ENCODE results near the gene SMG6. TPM values are rescaled to one million over a fixed set of nuclear protein-coding genes. Genes with fewer than 3 reads are reported as not detected.

The SMG6 gene
- total RNA-seq, 8 experiments from 2014 or later = 18.5 to 54.9 (median 30.6) TPM

DNA sequence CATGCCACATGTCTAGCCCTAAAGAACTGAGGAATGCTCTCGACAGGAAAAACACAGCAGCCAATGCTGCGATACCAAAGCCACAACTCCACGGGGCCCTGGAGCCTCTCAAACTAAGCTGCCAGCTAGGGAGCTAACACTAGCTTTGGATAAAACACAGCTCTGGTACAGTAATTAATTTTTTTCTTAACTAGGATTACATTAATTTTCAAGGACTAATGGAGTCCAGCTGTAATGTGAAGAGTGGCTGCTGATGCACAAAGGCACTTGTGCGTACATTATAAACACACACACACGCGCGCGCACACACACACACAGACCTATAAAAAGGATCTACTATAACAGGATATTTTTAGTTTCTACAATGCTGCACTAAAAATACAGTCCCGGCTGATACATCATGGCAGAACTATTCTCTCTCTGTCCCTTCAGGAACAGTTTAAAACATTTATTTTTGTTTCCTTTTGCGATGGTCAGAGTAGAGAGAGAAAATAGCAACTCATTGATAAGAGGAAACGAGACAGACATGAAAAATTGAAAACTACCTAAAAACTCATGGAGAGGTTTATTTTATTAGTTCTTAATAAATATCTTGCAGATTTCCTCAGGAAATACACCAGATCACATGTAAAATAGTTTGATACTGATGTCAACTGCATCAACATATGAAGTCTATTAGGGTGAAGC lies 88.5 kb downstream of the SMG6 start:
- Histone ChIP-seq H3K4me3 (no peak overlapping the region), H3K27ac (no peak overlapping the region), H3K4me1 (replicated peaks in 1 of 2) (peaks cover 31 to 36% of the 10 kb centered on the region in 2 donors)
- in situ Hi-C loops (cut with MboI; ENCODE audit: low pct_unique_long_range_greater_than_20kb in 2 of 9, low sequenced_read_pairs in 9 of 9, unreplicated experiment in 9 of 9) = no loop called here
- WGBS, 10 experiments = 10 to 100% (median 67%) methylated on average over 1 to 11 of the region's 11 CpGs
- ATAC-seq (replicated peaks in 6 of 8) = peak in 1 of 8 experiments; percentile 6

DNA sequence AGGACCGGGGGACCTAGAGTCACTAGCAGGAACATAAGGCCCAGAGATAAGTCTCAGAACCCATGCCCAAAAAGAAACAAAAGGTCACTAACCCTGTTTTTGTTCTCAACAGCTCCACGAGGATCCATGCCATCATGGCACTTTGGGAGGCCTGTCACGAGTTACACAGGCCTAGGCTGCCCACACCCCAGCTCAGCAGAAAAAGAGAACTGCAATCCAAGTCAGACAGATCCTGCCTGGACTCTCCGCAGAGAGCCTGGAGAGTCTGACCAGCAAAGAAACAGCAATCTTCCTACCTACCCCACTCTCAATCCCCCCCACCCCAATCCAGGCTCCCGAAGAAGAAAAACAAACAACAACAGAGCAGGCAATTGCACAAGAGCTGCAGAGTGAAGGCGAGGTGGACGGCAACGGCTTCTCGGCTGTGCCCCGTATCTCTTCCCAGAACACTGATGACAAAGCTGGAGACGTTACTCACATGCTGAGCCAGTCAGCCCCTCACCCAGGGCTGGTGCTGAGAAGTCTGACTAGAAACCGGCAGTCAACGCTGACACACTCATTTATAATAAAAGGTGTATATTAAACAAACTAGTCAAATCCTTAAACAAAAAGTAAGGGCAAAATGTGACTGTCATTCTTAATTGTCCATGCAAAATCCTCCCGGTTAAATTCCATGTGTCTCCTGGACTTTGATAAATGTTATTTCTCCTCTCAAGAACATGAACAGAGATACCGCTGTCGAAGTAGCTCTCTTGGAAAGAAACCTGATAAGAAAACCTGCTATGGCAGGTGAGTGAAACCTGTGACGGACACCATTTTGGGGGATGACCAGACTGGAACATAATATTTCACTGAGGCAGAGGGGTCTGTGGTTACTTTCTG lies 89.3 kb downstream of the SMG6 start:
- WGBS, 10 experiments = 10 to 100% (median 32%) methylated on average over 1 to 16 of the region's 17 CpGs
- ATAC-seq (replicated peaks in 6 of 8) = peak; percentile 56 to 93 (median 90)
- Histone ChIP-seq H3K4me3 (no peak overlapping the region), H3K27ac (peak overlapping the region in 1 of 2 donors; percentile 49), H3K4me1 (replicated peaks in 1 of 2) (peaks cover 31 to 36% of the 10 kb centered on the region in 2 donors)
- in situ Hi-C loops (cut with MboI; ENCODE audit: low pct_unique_long_range_greater_than_20kb in 2 of 9, low sequenced_read_pairs in 9 of 9, unreplicated experiment in 9 of 9) = no loop called here

DNA sequence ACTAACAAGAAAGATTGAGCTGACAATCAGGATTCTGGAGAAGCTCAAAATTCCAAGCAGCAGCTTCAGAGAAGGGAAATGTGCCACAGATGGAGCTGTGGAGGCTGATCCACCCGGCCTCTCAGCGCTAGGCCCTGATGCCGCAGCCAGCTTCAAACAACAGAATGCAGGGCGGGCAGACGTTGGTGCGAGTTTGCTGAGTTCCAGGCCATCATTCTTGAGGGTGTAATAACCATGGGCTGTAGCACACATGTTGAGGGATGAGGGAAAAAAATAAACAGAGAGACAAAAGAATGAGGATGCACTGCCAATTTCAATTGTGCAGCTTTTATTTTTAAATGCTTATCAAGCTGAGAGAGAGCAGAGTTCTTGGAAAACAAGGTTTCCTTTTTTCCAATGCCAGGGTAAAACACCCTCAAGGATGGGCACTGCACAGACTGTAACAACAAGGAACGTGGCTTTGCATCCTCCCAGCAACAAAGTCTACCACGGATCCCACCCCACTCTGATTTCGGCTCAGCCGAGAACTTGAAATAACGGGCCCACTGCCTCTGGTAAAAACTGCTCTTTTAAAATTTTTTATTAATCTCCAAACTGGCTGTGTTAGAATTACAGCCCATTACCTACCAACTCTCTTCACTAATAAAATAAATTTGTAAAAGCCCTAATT lies 90.2 kb downstream of the SMG6 start:
- WGBS, 10 experiments = 15 to 90% (median 86%) methylated on average over 1 to 9 of the region's 11 CpGs; no CpG with 5 or more reads in 1 of the 10 experiments
- Histone ChIP-seq H3K4me3 (no peak overlapping the region), H3K4me1 (replicated peaks in 1 of 2) (peaks cover 31 to 36% of the 10 kb centered on the region in 2 donors), H3K27ac (no peak overlapping the region)
- in situ Hi-C loops (cut with MboI; ENCODE audit: low pct_unique_long_range_greater_than_20kb in 2 of 9, low sequenced_read_pairs in 9 of 9, unreplicated experiment in 9 of 9) = no loop called here
- ATAC-seq (replicated peaks in 6 of 8) = peak in 1 of 8 experiments; percentile 44

DNA sequence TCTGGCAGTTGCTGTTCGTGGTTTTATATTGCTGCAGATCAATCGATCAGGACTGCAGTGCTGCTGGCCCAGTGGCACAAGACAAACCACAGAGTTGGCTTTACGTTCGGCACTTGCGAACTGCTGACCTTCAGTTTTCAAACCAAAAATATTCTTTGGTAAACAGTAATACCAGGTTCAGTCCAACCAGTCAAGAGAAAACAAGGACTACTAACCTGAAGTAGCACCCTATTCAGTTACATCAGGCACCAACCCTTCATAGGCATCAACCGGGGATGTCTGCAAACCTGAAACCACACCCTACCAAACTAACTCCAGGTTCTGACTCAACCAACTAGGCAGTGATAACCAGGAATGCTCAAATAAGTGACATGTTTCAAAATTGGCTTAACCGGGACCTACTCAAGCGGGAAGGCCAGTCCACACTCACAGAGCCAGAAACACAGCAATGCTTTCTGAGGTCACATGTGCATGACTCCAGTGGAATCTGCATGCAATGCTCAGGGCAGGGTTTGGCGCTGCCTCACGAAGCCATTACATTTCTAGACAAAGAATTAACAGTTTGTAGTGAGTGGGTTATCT lies 91.1 kb downstream of the SMG6 start:
- no peak overlapping the region for H3K4me3 ChIP-seq
- peak in 2 of 8 experiments; percentile 34 to 39 for ATAC-seq (replicated peaks in 6 of 8)
- H3K4me1 ChIP-seq (replicated peaks in 1 of 2) = peaks cover 31 to 36% of the 10 kb centered on the region in 2 donors
- in situ Hi-C loops (cut with MboI; ENCODE audit: low pct_unique_long_range_greater_than_20kb in 2 of 9, low sequenced_read_pairs in 9 of 9, unreplicated experiment in 9 of 9) = no loop called here
- WGBS, 10 experiments = 6 to 100% (median 80%) methylated on average over 2 to 10 of the region's 10 CpGs; no CpG with 5 or more reads in 1 of the 10 experiments
- H3K27ac ChIP-seq = no peak overlapping the region

DNA sequence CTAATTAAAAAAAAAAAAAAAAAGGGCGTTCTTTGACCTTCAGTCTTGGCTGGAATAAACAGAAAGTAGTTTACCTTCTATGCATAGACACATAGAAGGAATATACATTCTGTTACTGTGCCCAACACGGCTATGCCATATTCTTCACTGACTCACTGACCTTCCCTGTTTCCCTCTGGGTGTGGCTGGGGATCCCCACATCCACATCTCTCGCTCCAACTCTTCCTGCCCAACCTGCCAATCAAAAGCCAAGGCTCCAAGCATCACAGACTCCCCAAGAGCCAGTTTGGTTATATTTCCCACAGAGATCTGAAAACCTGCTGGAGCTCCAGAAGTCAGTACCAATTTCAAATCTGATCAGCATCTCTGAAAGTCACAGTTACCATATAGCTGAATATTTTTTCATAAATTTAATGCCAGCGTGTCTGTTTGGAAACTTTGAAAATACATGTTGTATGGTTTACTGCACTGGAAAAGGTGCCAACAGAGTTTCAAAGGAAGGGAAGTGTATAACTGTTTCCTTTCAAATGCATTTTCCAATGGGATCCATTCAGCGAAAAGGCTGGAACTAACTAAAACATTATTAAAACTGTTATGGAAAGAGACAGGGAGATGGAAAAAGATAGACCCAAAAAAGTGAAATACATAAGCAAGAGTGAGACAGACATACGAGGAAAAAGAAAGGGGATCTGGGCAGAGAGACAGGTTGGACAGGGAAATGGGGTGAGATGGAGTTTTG lies 91.8 kb downstream of the SMG6 start:
- in situ Hi-C loops (cut with MboI; ENCODE audit: low pct_unique_long_range_greater_than_20kb in 2 of 9, low sequenced_read_pairs in 9 of 9, unreplicated experiment in 9 of 9) = no loop called here
- Histone ChIP-seq H3K4me1 (replicated peaks in 1 of 2) (peaks cover 31 to 36% of the 10 kb centered on the region in 2 donors), H3K4me3 (no peak overlapping the region), H3K27ac (no peak overlapping the region)
- peak in 1 of 8 experiments; percentile 2 for ATAC-seq (replicated peaks in 6 of 8)
- 35 to 100% (median 91%) methylated on average over 1 to 4 of the region's 6 CpGs for WGBS, 10 experiments

DNA sequence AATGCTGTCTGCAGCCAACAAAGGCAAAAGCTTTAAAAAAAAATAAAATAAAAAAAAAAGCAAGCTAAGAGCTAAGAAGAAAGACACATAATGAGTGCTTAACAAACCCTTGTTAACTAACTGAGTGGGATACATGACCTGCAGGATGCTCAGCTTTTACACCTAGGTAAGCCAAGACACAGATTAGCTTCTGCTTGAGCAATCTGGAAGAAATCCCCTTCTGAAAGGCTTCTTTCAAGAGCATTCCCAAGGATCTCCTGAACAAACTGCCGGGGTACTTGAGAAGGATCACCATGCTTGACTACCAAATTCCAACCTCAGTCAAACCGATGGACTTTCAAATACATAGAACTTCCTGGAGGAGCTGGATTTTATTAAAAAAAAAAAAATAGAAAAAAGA lies 92.9 kb downstream of the SMG6 start:
- H3K4me3 ChIP-seq = no peak overlapping the region
- H3K27ac ChIP-seq = no peak overlapping the region
- ATAC-seq (replicated peaks in 6 of 8) = no peak
- H3K4me1 ChIP-seq (replicated peaks in 1 of 2) = peaks cover 26 to 30% of the 10 kb centered on the region in 2 donors
- 50 to 100% (median 94%) methylated on average over 1 to 2 of the region's 2 CpGs; no CpG with 5 or more reads in 1 of the 10 experiments for WGBS, 10 experiments
- in situ Hi-C loops (cut with MboI; ENCODE audit: low pct_unique_long_range_greater_than_20kb in 2 of 9, low sequenced_read_pairs in 9 of 9, unreplicated experiment in 9 of 9) = no loop called here

DNA sequence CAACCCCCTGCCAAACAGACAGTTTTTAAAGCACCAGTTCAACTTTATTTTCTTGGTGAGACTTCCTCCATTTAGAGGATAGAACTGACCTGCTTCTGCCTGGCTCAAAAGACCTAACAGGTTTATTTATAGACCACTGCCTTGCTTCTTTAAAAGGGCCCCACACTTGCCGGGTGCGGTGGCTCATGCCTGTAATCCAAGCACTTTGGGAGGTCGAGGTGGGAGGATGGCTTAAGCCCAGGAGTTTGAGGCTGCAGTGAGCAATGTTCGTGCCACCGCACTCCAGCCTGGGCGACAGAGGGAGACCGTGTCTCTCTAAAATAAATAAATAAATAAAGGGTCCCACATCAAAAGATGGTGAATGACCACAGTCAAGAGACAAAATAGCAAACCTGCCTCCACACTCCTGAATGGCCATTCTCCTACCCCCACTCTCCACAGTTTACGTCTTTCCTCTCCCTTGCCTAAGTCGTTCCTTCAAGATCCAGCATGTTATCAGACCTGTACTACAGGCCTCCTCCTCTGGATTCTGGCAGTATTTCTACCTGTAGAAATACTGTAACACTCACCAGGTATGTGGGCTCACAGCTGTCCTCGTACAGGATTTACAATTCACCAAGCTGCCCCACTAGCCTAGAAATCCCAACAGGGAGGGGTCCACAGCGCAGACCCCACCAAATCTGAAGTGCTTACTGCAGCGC lies 95.6 kb downstream of the SMG6 start:
- ATAC-seq (replicated peaks in 6 of 8) = no peak
- H3K4me3 ChIP-seq = no peak overlapping the region
- peaks cover 0 to 4% of the 10 kb centered on the region in 2 donors for H3K4me1 ChIP-seq (replicated peaks in 1 of 2)
- WGBS, 10 experiments = 78 to 100% (median 91%) methylated on average over 2 to 10 of the region's 12 CpGs; no CpG with 5 or more reads in 2 of the 10 experiments
- H3K27ac ChIP-seq = no peak overlapping the region
- in situ Hi-C loops (cut with MboI; ENCODE audit: low pct_unique_long_range_greater_than_20kb in 2 of 9, low sequenced_read_pairs in 9 of 9, unreplicated experiment in 9 of 9) = no loop called here

DNA sequence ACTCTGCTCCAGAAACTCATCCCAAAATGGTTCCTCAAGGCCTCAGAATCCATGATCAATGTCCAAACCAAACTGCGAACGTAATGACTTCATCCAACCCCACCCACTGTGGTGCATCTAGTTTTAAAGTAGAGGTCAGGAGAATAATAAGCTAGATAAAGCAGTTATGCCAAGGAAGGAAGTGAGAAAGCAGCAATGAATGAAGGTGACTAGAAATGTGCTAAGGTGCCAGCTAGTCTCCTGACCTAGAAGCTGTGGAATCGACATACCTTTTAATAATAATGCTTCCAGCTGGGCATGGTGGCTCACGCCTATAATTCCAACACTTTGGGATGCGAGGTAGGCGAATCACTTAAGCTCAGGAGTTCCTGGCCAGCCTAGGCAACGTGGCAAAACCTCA lies 99.2 kb downstream of the SMG6 start:
- Histone ChIP-seq H3K4me1 (replicated peaks in 1 of 2) (no peaks in the 10 kb centered on the region), H3K27ac (no peak overlapping the region), H3K4me3 (no peak overlapping the region)
- WGBS, 10 experiments = 80 to 100% (median 95%) methylated on average over 1 to 5 of the region's 7 CpGs; no CpG with 5 or more reads in 4 of the 10 experiments
- no peak for ATAC-seq (replicated peaks in 6 of 8)
- in situ Hi-C loops (cut with MboI; ENCODE audit: low pct_unique_long_range_greater_than_20kb in 2 of 9, low sequenced_read_pairs in 9 of 9, unreplicated experiment in 9 of 9) = no loop called here

DNA sequence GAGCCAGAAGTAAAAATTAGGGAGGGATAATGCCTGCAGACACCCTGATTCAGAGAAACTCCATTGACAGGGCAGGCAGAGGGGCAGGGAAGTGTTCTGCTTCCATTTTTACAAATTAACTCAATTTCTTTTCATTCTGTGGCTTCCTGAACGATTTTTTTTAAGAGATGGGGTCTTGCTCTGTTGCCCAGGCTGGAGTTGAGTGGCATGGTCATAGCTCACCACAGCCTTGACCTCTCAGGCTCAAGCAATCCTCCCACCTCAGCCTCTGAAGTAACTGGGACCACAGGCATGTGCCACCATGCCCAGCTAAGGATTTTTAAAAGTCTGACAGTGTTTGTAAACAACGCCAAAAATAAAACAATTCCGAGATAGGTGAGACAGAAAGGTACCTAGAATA lies 99.8 kb downstream of the SMG6 start:
- in situ Hi-C loops (cut with MboI; ENCODE audit: low pct_unique_long_range_greater_than_20kb in 2 of 9, low sequenced_read_pairs in 9 of 9, unreplicated experiment in 9 of 9) = no loop called here
- H3K4me3 ChIP-seq = no peak overlapping the region
- no peak for ATAC-seq (replicated peaks in 6 of 8)
- no peaks in the 10 kb centered on the region for H3K4me1 ChIP-seq (replicated peaks in 1 of 2)
- H3K27ac ChIP-seq = no peak overlapping the region
- WGBS, 10 experiments = 58 to 100% (median 82%) methylated on average over 2 to 3 of the region's 3 CpGs; no CpG with 5 or more reads in 2 of the 10 experiments

DNA sequence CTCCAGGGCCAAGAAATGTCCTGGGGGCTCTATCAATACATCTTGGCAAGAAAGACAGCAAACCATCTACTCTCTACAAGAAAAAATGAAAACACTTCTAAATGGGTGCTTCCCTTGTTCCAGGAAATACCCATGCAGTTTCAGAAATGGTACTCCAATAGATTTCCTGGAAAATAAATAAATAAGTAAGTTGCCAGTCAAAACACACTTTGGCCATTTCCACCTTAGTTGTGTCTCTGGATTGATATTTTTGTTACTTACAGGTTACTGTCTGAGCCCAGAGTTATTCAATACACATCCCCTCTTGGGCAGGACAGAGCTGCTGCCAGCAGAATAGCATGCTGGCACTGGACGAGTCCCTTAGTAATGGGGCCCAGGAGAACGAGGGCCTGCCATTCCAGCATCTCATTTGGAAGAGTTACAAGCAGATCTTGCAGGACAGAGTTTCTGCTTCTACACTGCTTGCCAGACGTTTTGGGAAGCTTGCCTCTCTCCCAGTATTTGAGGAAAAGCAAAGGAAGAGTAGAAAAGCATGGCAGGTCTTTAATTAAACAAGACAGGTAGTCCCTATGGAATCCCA lies 100.5 kb downstream of the SMG6 start:
- no peak for ATAC-seq (replicated peaks in 6 of 8)
- no peaks in the 10 kb centered on the region for H3K4me1 ChIP-seq (replicated peaks in 1 of 2)
- in situ Hi-C loops (cut with MboI; ENCODE audit: low pct_unique_long_range_greater_than_20kb in 2 of 9, low sequenced_read_pairs in 9 of 9, unreplicated experiment in 9 of 9) = no loop called here
- no peak overlapping the region for H3K27ac ChIP-seq
- H3K4me3 ChIP-seq = no peak overlapping the region
- WGBS, 10 experiments = 52 to 100% (median 64%) methylated on average over 1 to 3 of the region's 3 CpGs; no CpG with 5 or more reads in 2 of the 10 experiments

DNA sequence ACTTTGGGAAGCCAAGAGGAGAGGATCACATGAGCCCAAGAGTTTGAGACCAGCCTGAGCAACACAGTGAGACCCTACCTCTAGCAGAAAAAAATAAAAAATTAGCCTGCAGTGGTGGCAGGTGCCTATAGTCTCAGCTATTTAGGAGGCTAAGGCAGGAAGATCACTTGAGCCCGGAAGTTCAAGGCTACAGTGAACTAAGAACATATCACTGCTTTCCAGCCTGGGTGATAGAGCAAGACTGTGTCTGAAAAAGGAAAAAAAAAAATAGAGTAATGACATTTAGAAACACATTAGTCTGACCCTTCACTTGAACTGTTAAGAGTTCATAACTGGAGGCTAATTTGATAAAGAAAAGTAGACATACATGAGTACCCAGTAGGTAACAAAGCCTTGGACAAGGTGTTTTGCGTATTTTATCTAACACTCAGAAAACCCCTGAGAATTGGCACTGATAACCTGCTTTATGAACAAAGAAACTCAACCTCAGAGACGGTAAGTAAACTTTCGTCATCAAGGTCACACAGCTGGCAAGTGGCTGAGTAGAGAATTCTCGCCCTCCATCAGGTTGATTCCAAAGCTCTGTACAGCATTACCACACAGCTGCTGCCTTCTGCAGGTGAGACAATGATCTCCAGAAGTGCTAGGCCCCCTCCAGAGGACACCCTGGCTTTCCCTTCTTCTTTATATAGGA lies 101.1 kb downstream of the SMG6 start:
- in situ Hi-C loops (cut with MboI; ENCODE audit: low pct_unique_long_range_greater_than_20kb in 2 of 9, low sequenced_read_pairs in 9 of 9, unreplicated experiment in 9 of 9) = no loop called here
- no peak overlapping the region for H3K4me3 ChIP-seq
- H3K4me1 ChIP-seq (replicated peaks in 1 of 2) = no peaks in the 10 kb centered on the region
- ATAC-seq (replicated peaks in 6 of 8) = no peak
- WGBS, 10 experiments = 74 to 100% (median 94%) methylated on average over 1 to 5 of the region's 5 CpGs; no CpG with 5 or more reads in 1 of the 10 experiments
- no peak overlapping the region for H3K27ac ChIP-seq

Measured in motor neuron (in vitro differentiated cells).